Measurements from ENCODE around the gene CHD6.

The CHD6 gene

GRCh38 chr20:41418031-41418430, 200.1 kb downstream of the CHD6 start:
- no peak for DNase-seq

DNA sequence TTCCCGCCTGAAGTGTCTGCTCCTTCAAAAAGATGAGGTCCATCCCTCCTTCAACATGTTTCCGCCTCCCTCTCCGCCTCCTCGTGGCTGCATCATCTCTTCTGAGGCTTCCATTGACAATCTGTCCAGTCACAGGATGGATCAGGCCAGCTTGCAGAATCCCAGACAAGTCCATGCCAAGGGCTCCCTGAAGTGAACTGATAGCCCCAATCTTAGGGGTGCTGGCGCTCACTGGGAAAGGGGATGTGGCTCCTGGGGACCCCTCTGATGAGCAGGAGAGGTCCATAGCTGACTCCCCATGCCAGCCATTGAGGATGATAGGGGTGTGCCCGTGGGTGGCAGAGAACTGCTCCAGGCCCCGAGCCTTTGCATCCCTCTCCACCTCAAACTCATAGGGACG, 203.0 kb downstream of the CHD6 start:
- DNase-seq = no peak

- no peak for DNase-seq
These were observed 205.0 kb downstream of the CHD6 start for GRCh38 chr20:41413169-41413568.

- DNase-seq = no peak
These were observed 205.7 kb downstream of the CHD6 start for GRCh38 chr20:41412324-41413120.

- peak; percentile 1 for DNase-seq
These were observed 206.8 kb downstream of the CHD6 start for GRCh38 chr20:41411391-41411847.

GRCh38 chr20:41408986-41409385, 209.2 kb downstream of the CHD6 start:
- peak; percentile 40 for DNase-seq

GRCh38 chr20:41408156-41408794, 209.9 kb downstream of the CHD6 start:
- DNase-seq = no peak

DNA sequence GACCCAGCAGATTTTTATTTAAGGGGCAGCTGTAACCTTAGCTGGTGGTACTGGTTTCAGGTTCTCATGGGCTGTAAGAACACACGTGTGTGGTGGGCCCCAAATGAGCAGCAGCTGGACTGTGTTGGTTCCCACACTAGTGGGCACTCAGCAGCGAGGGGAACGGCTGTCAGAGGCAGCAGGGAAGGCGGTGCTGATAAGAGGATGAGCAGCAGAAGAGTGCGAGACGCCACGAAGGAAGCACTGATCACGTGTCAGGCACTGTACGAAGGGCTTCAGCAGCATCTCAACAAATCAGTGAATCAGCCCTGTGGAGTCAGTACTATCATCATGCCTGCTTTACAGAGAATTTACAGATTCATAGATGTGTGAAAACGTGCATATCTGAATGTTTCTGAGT, 210.6 kb downstream of the CHD6 start:
- no peak for DNase-seq

DNA sequence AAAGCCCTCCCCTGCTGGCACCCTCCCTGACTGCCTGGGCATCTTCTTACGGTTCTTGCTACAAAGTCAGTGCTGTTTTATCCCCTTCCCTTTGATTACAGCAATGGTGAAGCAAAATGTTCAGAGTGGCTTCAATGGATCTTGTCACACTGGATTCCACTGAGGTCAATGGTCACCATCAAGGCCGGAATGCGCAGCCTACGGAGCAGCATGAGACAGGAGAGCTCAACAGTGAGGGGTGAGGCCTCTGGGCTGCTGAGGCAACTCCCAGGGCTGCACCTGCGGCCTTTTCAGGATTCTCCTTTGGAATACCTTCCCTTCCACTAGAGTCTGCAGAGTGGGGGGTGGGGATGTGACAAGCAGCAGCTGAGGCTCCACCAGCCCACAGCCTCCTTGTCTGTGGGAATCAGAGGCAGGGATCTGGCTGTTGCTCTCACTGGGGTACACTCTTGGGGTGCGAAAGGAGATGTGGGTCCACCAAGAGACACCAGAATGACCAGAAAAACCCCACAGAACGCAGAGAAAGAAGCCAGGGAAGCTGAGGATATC, 211.2 kb downstream of the CHD6 start:
- DNase-seq = no peak

- DNase-seq = no peak
These were observed 211.8 kb downstream of the CHD6 start for GRCh38 chr20:41406353-41406752.

DNA sequence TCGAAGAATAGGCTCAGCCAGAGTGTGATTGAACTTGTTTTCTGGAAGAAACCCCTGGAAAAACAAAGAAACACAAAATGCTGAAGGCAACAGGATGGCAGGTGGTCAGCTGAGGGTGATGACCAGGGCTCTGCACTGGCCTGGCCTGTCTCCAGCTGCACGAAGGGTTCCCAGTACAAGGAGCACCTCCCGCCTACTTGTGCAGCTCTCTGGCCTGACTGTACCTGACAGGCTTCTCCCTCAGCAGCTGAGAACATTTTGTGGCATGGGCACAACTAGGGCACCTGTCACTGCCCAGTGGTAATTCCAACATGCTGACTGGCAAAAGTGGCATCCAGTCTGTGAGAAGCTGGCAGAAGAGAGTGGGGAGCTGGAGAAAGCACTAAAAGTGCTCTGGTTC, 212.7 kb downstream of the CHD6 start:
- no peak for DNase-seq

GRCh38 chr20:41403604-41404003, 214.6 kb downstream of the CHD6 start:
- no peak for DNase-seq

DNA sequence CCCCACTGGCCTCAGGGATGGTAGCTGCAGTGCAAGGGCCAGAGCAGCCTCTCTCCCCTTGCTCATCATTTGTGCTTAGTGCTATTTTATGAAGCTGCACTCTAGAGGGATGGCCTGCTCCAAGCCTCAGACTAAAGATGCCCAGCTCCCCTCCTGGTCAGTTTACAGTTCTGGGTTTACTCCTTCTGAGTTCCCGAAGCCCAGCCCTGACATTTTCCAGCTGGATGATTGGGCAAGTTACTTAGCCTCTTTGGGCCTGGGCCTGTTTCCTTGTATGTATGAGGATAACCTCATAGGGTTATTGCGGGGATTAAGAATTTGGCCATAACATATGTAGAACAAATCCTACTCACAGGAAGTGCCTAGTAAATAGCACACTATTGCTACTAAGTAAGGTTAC, 219.8 kb downstream of the CHD6 start:
- no peak for DNase-seq

DNA sequence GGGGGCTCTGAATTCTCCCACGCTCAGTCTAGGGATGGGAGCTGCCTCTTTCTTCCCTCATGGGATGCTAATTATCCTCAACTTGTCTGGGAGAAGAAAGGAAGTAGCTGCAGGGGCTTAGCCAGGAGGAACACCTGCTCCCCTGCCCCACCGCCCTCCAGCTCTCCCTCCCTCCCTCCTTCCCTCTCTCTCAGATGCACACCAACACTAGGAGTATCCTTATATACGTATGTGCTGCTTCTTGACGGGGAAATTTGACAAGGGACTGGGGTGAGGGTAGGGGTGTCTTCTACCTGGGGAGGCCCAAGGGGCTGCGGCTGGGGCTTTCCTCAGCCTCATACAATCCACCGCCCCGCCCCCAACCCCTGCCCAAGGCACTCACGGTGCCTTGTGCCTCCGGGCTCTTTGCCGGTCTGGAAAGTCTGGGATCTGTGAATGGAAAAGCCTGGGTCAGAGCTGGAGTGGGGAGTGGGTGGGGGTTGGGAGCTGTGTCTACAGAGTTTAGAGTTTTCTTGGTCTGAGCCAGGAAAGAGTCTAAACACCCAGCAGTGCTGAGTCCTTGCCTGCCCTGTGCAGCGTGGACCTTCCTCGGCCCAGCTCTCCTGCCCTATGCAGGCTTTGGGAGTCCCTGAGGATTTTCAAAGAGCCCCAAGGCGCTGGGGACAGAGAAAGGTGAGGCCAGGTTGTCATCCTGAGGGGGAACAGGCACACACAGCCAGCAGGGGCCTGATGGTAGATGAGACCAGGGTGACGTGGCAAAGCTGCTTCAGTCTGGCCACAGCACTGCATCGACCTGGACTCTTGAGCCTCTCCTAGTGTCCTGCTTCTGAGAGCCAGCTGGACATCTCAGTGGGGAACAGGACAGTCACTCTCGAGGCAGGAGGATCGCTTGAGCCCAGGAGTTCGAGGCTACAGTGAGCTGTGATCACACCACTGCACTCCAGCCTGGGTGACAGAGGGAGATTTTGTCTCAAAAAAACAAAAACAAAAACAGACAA, 222.2 kb downstream of the CHD6 start:
- DNase-seq = no peak

DNA sequence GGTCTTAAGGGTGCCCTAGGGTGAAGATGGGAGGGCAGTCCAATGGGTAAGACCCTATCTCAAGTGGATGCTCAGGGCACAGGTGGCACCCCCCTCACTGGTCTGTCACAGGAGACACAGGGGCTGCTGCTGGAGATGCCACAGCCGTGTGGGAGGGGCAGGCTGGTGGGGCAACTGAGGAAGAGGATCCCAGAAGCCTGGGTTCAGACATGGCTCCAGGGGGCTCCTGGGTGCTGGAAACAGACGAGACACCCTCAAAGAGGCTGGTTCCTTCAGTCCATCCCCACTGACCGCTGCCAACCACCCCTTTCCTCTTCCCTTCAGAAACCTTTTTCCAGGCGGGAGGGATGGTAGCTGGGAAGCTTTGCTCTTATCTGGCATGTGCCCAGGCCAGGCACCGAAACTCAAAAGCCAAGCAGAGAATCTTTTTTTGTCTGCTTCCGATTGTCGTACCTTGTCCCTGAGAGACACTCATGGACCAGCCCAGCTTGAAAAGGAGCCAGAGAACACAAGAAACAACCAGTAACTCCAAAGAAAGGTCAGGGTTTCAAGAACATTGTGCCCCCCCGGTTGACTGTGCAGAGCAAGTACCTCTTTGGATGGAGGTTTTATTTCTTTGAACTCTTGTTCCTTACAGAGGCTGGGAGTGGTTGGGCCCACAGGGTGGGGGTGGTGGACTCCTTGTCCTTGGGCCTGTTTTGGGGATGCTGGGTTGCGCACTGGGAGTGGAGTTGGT, 223.1 kb downstream of the CHD6 start:
- DNase-seq = no peak

DNA sequence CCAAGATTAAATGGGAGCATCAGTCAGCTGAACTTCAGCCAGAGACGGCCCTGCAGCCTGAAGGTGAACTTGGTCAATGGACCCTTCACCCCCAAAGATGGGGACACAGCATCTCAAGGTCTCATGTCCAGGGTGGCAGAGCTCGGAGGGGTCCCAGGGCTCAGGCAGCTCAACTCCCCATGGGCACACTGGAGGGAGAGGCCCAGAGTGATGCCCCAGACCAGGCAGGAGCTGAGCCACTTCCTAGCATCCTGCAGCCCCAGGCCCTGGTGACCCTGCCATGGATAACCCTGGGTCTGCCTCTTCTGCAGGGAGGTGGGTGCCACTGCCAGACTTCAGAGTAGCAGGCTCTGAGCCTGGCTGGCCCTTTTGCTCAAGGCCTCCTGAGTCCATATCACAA, 224.1 kb downstream of the CHD6 start:
- DNase-seq = no peak

GRCh38 chr20:41393705-41394066, 224.5 kb downstream of the CHD6 start:
- DNase-seq = no peak

GRCh38 chr20:41392871-41393704, 225.1 kb downstream of the CHD6 start:
- no peak for DNase-seq

DNA sequence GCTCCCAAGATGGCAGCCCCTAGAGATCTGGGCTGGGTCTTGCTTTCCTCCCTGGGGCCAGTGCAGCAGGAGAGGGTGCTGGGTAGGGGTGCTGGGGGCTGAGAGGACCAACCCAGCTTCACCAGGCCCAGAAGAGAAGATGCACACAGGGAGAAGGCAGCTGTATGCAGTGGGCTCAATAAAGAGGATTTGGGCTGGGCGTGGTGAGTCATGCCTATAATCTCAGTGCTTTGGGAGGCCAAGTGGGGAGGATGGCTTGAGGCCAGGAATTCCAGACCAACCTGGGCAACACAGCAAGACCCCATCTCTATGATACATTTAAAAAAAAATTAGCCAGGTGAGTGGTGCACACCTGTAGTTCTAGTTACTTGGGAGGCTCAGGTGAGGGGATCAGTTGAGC, 225.9 kb downstream of the CHD6 start:
- no peak for DNase-seq

DNA sequence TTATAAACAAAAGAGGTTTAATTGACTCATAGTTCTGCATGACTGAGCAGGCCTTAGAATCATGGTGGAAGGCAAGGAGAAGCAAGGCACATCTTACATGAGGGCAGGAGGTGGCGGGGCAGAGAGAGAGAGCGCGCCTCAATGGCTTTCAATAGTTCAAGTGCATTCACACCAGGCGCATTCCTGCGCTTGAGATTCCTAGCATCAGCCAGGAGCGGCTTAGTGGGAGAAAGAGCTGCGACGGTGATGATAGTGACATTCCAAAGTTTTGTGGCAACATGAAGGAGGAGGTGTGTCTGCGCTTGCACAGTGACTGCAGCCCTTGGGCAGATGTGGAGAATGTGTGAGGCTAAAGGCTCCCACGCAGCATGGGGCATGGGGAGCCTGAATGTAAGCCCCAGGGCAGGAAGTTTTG, 226.6 kb downstream of the CHD6 start:
- DNase-seq = no peak

DNA sequence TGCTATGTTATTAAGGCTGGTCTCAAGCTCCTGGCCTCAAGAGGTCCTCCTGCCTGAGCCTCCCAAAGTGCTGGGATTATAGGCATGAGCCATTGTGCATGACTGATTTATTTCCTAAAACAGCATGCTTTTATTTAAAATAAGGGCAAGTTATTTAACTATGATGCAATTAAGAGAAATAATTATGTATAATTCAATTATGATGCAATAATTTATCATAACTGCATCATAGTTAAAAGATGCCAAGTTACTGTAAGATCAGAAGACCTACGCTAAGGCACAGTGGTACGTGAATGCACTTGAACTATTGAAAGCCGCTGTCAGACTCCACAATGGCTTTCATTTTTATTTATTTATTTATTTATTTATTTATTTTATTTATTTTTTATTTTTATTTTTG, 227.3 kb downstream of the CHD6 start:
- DNase-seq = no peak
